GM12891 (cell line): Measurements from ENCODE around the gene PKD1L1.

ENCODE experiments used
- POLR2A ChIP-seq: IDR thresholded peaks from 2 replicates; pipeline ENCODE4 v1.6.1; 2011; ENCODE audit warnings: low read depth, low read length, control low read depth
- SPI1 ChIP-seq: IDR thresholded peaks from 2 replicates; pipeline ENCODE4 v1.6.1; 2011; ENCODE audit warnings: low read depth, low read length, control low read depth

DNA sequence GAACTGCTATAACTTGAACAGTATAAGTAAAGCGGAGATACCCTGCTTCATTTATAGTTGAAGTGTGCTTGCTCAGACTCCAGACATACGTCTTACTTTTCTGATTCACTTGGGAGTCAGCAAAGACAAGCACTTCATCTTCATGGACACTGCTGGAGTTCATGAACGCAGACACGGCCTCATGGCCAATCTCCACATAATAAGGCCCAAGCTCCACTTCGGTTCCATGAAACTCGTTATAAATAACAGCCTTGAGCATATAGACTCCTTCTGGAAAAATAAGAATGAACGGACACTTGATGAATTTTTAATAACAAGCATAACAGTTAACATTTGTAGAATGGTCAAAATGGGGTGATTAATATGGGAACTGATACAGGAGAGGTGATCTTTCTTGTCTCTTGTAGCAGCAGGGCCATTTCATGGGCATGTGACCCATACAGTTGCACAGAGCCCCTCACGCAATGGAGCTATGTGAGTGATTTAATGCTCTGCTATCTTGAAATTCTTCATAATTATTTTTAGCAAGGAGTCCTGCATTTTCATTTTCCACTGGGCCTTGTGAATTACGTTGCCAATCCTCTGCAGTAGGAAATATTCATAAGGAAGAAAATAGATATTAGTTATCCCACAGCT lies 40.2 kb downstream of the PKD1L1 start:
- no peak for TF ChIP-seq SPI1
- TF ChIP-seq POLR2A, result no peak
